Nephron (organoid): ENCODE results near the gene GNAI3.

Source experiments
- H3K27ac Mint-ChIP-seq, 3 experiments: 2 replicates each; pipeline ENCODE4 v1.8.0; 2020; ENCODE audit warnings: mixed read lengths in 3 of 3, mild to moderate bottlenecking in 2 of 3, moderate library complexity in 1 of 3
- H3K27me3 Mint-ChIP-seq: 2 replicates; pipeline ENCODE4 v1.8.0; 2021; ENCODE audit warnings: low read depth, mild to moderate bottlenecking, moderate library complexity, mixed read lengths
- H3K36me3 Mint-ChIP-seq: 2 replicates; pipeline ENCODE4 v1.8.0; 2020; ENCODE audit warnings: low read depth, mixed read lengths
- H3K4me1 Mint-ChIP-seq: 2 replicates; pipeline ENCODE4 v1.8.0; 2020; ENCODE audit warnings: mixed read lengths
- H3K4me3 Mint-ChIP-seq, 3 experiments: 2 replicates each; pipeline ENCODE4 v1.8.0; 2020; ENCODE audit warnings: mild to moderate bottlenecking in 3 of 3, mixed read lengths in 3 of 3, moderate library complexity in 2 of 3
- H3K9me3 Mint-ChIP-seq: 2 replicates; pipeline ENCODE4 v1.8.0; 2020; ENCODE audit warnings: mixed read lengths
- TF ChIP-seq, protein P1 (sequence below), 3 experiments: fragments of 200-600 bp; sonication (generic); IDR thresholded peaks; one replicate each; pipeline ENCODE4 v1.5.0; 2021; ENCODE audit warnings: antibody characterized with exemption in 3 of 3; ENCODE audit not compliant: unreplicated experiment in 3 of 3

Gene GNAI3

DNA sequence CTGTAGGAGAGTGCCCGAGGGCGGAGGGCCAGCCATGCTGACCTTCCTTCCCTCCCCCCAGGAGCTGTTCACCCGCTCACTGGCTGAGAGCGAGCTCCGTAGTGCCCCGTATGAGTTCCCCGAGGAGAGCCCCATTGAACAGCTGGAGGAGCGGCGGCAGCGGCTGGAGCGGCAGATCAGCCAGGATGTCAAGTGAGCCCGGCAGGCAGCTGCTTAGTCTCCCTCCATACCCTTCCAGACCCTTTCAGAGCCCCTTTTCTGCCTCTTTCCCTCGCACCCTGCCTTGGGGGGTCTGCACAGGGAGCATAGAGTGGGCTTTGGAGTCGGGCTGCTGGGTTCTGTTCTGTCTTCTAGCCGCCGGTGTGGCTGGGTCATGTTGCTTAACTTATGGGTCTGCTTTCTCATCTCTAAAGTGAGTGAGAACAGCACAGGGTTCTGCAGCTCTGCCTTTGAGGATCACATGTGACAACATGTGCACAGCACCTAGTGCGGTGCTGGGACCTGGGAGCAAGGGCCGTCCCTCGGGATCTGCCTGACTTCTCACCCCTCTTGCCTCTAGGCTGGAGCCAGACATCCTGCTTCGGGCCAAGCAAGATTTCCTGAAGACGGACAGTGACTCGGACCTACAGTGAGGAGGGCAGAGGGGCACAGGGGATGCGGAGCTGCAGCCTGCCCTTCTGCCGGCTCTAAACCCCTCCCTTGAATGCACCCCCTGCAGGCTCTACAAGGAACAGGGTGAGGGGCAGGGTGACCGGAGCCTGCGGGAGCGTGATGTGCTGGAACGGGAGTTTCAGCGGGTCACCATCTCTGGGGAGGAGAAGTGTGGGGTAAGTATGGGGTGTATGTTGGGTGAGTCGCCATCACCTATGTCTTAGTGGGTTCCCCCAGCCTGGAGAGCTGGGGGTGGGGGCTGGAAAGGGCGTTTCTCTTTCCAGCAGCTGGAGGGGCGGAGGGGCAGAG is 77.5 kb downstream of the GNAI3 start:
- TF ChIP-seq, protein P1, sequence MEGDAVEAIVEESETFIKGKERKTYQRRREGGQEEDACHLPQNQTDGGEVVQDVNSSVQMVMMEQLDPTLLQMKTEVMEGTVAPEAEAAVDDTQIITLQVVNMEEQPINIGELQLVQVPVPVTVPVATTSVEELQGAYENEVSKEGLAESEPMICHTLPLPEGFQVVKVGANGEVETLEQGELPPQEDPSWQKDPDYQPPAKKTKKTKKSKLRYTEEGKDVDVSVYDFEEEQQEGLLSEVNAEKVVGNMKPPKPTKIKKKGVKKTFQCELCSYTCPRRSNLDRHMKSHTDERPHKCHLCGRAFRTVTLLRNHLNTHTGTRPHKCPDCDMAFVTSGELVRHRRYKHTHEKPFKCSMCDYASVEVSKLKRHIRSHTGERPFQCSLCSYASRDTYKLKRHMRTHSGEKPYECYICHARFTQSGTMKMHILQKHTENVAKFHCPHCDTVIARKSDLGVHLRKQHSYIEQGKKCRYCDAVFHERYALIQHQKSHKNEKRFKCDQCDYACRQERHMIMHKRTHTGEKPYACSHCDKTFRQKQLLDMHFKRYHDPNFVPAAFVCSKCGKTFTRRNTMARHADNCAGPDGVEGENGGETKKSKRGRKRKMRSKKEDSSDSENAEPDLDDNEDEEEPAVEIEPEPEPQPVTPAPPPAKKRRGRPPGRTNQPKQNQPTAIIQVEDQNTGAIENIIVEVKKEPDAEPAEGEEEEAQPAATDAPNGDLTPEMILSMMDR (IDR thresholded peaks at IDR 0.05; ENCODE audit: unreplicated experiment in 3 of 3): no peak
- H3K27me3 Mint-ChIP-seq: no peaks in the 10 kb centered on the region
- peak overlapping the region; percentile 40 to 67 (median 56) for H3K4me3 Mint-ChIP-seq
- H3K36me3 Mint-ChIP-seq: peaks cover 36% of the 10 kb centered on the region
- no peaks in the 10 kb centered on the region for H3K9me3 Mint-ChIP-seq
- peak overlapping the region; percentile 63 to 80 (median 69) for H3K27ac Mint-ChIP-seq
- peaks cover 34% of the 10 kb centered on the region for H3K4me1 Mint-ChIP-seq

GRCh38 chr1:109626682-109627408 is 78.4 kb downstream of the GNAI3 start:
- TF ChIP-seq, protein P1 (IDR thresholded peaks at IDR 0.05; ENCODE audit: unreplicated experiment in 3 of 3): no peak
- Mint-ChIP-seq H3K9me3 (no peaks in the 10 kb centered on the region), H3K27me3 (no peaks in the 10 kb centered on the region), H3K27ac (no peak overlapping the region), H3K36me3 (peaks cover 42% of the 10 kb centered on the region), H3K4me1 (peaks cover 38% of the 10 kb centered on the region), H3K4me3 (no peak overlapping the region)

- no peaks in the 10 kb centered on the region for H3K27me3 Mint-ChIP-seq
- H3K4me1 Mint-ChIP-seq: peaks cover 38% of the 10 kb centered on the region
- peak overlapping the region in 1 of 3 experiments; percentile 10 for H3K4me3 Mint-ChIP-seq
- H3K9me3 Mint-ChIP-seq: no peaks in the 10 kb centered on the region
- TF ChIP-seq, protein P1 (IDR thresholded peaks at IDR 0.05; ENCODE audit: unreplicated experiment in 3 of 3): no peak
- peaks cover 45% of the 10 kb centered on the region for H3K36me3 Mint-ChIP-seq
- H3K27ac Mint-ChIP-seq: no peak overlapping the region
Observed at GRCh38 chr1:109627692-109628399, 79.4 kb downstream of the GNAI3 start.

DNA sequence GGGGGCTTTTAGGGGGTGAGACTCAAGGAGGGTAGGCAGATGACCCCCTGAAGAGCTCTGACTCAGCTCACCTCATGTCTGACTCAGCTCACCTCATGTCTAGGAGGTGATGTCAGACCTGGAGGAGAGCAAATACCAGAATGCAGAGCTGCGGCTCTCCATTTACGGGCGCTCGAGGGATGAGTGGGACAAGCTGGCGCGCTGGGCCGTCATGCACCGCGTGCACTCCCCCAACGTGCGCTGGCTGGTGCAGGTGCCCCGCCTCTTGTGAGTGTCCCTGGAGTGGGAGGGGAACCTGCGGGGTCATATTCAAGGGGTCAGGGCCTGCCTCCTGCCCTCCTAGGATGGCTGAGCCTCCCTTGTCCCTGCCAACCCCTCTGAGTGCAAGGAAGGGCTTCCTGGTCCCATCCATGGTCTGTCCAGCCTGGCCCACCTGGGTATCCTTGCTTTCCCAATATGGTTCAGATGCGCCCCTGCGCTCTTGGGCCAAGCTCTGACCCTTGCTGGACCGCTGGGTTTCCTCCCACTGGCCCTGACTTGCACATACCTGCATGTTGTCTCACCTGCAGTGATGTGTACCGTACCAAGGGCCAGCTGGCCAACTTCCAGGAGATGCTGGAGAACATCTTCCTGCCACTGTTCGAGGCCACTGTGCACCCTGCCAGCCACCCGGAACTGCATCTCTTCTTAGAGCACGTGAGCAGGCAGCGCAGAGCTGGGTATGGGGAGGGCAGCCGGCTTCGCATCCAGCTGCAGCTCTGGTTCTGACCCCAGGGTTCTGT is 80.3 kb downstream of the GNAI3 start:
- H3K36me3 Mint-ChIP-seq: peaks cover 45% of the 10 kb centered on the region
- H3K27ac Mint-ChIP-seq: no peak overlapping the region
- TF ChIP-seq, protein P1 (IDR thresholded peaks at IDR 0.05; ENCODE audit: unreplicated experiment in 3 of 3): no peak
- no peaks in the 10 kb centered on the region for H3K27me3 Mint-ChIP-seq
- no peak overlapping the region for H3K4me3 Mint-ChIP-seq
- no peaks in the 10 kb centered on the region for H3K9me3 Mint-ChIP-seq
- peaks cover 37% of the 10 kb centered on the region for H3K4me1 Mint-ChIP-seq

DNA sequence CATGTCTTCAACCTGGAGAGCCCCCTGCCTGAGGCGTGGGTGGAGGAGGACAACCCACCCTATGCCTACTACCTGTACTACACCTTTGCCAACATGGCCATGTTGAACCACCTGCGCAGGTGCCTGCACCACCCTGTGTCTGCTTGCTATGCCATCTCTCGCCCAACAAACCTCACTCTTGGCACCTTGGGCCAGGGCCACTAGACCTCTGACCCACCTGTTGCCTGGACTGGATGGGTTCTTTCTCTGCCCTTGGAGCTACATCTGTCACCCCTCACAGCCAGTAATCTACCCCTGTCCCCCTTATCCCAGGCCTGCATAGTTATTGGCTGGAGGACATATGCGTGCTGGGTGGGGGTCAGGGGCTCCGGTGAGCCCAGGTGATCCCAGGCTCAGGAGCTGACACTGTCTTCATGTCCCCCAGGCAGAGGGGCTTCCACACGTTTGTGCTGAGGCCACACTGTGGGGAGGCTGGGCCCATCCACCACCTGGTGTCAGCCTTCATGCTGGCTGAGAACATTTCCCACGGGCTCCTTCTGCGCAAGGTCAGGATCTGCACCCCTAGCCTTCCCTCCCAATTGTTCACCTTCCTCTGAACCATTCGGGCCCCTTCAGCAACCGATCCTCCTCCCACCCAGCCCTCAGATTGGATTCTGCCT is 81.1 kb downstream of the GNAI3 start:
- Mint-ChIP-seq H3K9me3 (no peaks in the 10 kb centered on the region), H3K27me3 (no peaks in the 10 kb centered on the region), H3K27ac (no peak overlapping the region), H3K4me3 (no peak overlapping the region), H3K4me1 (peaks cover 37% of the 10 kb centered on the region), H3K36me3 (peaks cover 49% of the 10 kb centered on the region)
- TF ChIP-seq, protein P1 (IDR thresholded peaks at IDR 0.05; ENCODE audit: unreplicated experiment in 3 of 3): no peak
